MM.1S (cell line): ENCODE results near the gene FGF18.

ENCODE experiments used
- DNase-seq: peaks from one replicate; pipeline ENCODE4 v3.0.0-alpha.2; 2015
- H2AFZ ChIP-seq: fragments of 300-600 bp; sonication (generic); 2 replicates; pipeline ENCODE4 v1.6.0; 2016; ENCODE audit warnings: antibody characterized with exemption, low read length
- H3F3A ChIP-seq: fragments of 300-600 bp; sonication (generic); 2 replicates; pipeline ENCODE4 v1.6.1; 2016; ENCODE audit warnings: mild to moderate bottlenecking, antibody characterized with exemption, low read length, moderate library complexity, mixed read lengths; ENCODE audit not compliant: insufficient read depth
- H3K27ac ChIP-seq: fragments of 300-600 bp; sonication (generic); 2 replicates; pipeline ENCODE4 v1.5.1; 2016; ENCODE audit warnings: mild to moderate bottlenecking, low read length
- H3K27me3 ChIP-seq: fragments of 300-600 bp; sonication (generic); replicated peaks from 2 replicates; pipeline ENCODE4 v1.6.0; 2016; ENCODE audit warnings: low read length; ENCODE audit not compliant: insufficient read depth
- H3K36me3 ChIP-seq: fragments of 300-600 bp; sonication (generic); replicated peaks from 2 replicates; pipeline ENCODE4 v1.6.1; 2016; ENCODE audit warnings: mild to moderate bottlenecking, low read length, mixed read lengths; ENCODE audit not compliant: insufficient read depth
- H3K4me1 ChIP-seq: fragments of 300-600 bp; sonication (generic); 2 replicates; pipeline ENCODE4 v1.6.1; 2016; ENCODE audit warnings: low read length, mixed read lengths
- H3K4me2 ChIP-seq: fragments of 300-600 bp; sonication (generic); 2 replicates; pipeline ENCODE4 v1.6.0; 2016; ENCODE audit warnings: low read depth, low read length
- H3K4me3 ChIP-seq: fragments of 300-600 bp; sonication (generic); 2 replicates; pipeline ENCODE4 v1.5.1; 2016; ENCODE audit warnings: low read length, mixed read lengths
- H3K79me2 ChIP-seq: fragments of 300-600 bp; sonication (generic); 2 replicates; pipeline ENCODE4 v1.6.1; 2016; ENCODE audit warnings: mixed run types, low read length, mixed read lengths
- H3K9ac ChIP-seq: fragments of 300-600 bp; sonication (generic); 2 replicates; pipeline ENCODE4 v1.6.1; 2016; ENCODE audit warnings: low read length, mixed read lengths
- H3K9me2 ChIP-seq: fragments of 300-600 bp; sonication (generic); replicated peaks from 2 replicates; pipeline ENCODE4 v1.6.1; 2016; ENCODE audit warnings: mild to moderate bottlenecking, low read length, mixed read lengths; ENCODE audit not compliant: insufficient read depth
- H3K9me3 ChIP-seq: fragments of 300-600 bp; sonication (generic); replicated peaks from 2 replicates; pipeline ENCODE4 v1.6.1; 2016; ENCODE audit warnings: mild to moderate bottlenecking, low read length, mixed read lengths; ENCODE audit not compliant: insufficient read depth
- H4K20me1 ChIP-seq: fragments of 300-600 bp; sonication (generic); 2 replicates; pipeline ENCODE4 v1.6.1; 2016; ENCODE audit warnings: mild to moderate bottlenecking, low read length, moderate library complexity, mixed read lengths; ENCODE audit not compliant: insufficient read depth
- CTCF ChIP-seq: fragments of 300-600 bp; sonication (generic); IDR thresholded peaks from 2 replicates; pipeline ENCODE4 v1.5.1; 2016; ENCODE audit warnings: antibody characterized with exemption, low read length, mixed read lengths
- EZH2 ChIP-seq: fragments of 300-600 bp; sonication (generic); optimal IDR thresholded peaks from 2 replicates; pipeline ENCODE3; 2017; ENCODE audit warnings: low read depth, mild to moderate bottlenecking, antibody characterized with exemption, low read length, mixed read lengths
- EZH2phosphoT487 ChIP-seq: fragments of 300-600 bp; sonication (generic); IDR thresholded peaks from 2 replicates; pipeline ENCODE4 v1.6.1; 2018; ENCODE audit warnings: antibody characterized with exemption, low read length

FGF18 gene

GRCh38 chr5:171426266-171426665 lies 6.8 kb downstream of the FGF18 start:
- Histone ChIP-seq H4K20me1 (no peaks in the 10 kb centered on the region), H3K4me2 (no peak overlapping the region), H3K79me2 (no peaks in the 10 kb centered on the region), H3K9me2 (no peaks in the 10 kb centered on the region), H3K9ac (no peak overlapping the region), H2AFZ (no peak overlapping the region), H3K27me3 (no peaks in the 10 kb centered on the region), H3K9me3 (no peaks in the 10 kb centered on the region), H3K4me3 (no peak overlapping the region), H3K4me1 (no peaks in the 10 kb centered on the region), H3K36me3 (no peaks in the 10 kb centered on the region), H3F3A (no peaks in the 10 kb centered on the region), H3K27ac (no peak overlapping the region)
- DNase-seq: no peak
- TF ChIP-seq EZH2 (no peak), CTCF (no peak), EZH2phosphoT487 (no peak)

GRCh38 chr5:171426680-171427079 lies 7.2 kb downstream of the FGF18 start:
- H3K9me3 ChIP-seq: no peaks in the 10 kb centered on the region
- H3K4me1 ChIP-seq: no peaks in the 10 kb centered on the region
- H4K20me1 ChIP-seq: no peaks in the 10 kb centered on the region
- no peaks in the 10 kb centered on the region for H3F3A ChIP-seq
- DNase-seq: no peak
- no peak overlapping the region for H3K4me2 ChIP-seq
- H3K4me3 ChIP-seq: no peak overlapping the region
- no peaks in the 10 kb centered on the region for H3K9me2 ChIP-seq
- H3K9ac ChIP-seq: no peak overlapping the region
- TF ChIP-seq EZH2: no peak
- no peak for TF ChIP-seq EZH2phosphoT487
- no peak for TF ChIP-seq CTCF
- no peak overlapping the region for H3K27ac ChIP-seq
- no peaks in the 10 kb centered on the region for H3K79me2 ChIP-seq
- no peaks in the 10 kb centered on the region for H3K36me3 ChIP-seq
- H3K27me3 ChIP-seq: no peaks in the 10 kb centered on the region
- no peak overlapping the region for H2AFZ ChIP-seq

- H3K9ac ChIP-seq: no peak overlapping the region
- no peak overlapping the region for H3K4me2 ChIP-seq
- no peaks in the 10 kb centered on the region for H3K4me1 ChIP-seq
- no peaks in the 10 kb centered on the region for H3K9me2 ChIP-seq
- DNase-seq: no peak
- H2AFZ ChIP-seq: no peak overlapping the region
- H3K4me3 ChIP-seq: no peak overlapping the region
- H3F3A ChIP-seq: no peaks in the 10 kb centered on the region
- TF ChIP-seq EZH2phosphoT487 (no peak), CTCF (no peak), EZH2 (no peak)
- no peaks in the 10 kb centered on the region for H3K9me3 ChIP-seq
- no peaks in the 10 kb centered on the region for H4K20me1 ChIP-seq
- no peaks in the 10 kb centered on the region for H3K27me3 ChIP-seq
- H3K36me3 ChIP-seq: no peaks in the 10 kb centered on the region
- H3K27ac ChIP-seq: no peak overlapping the region
- no peaks in the 10 kb centered on the region for H3K79me2 ChIP-seq
Measured at GRCh38 chr5:171427318-171428167, 8.1 kb downstream of the FGF18 start.
